ENCODE data around the gene ERGIC1. TPM values are rescaled to one million over a fixed set of nuclear protein-coding genes. Genes with fewer than 3 reads are reported as not detected.

Gene ERGIC1
- total RNA-seq, 2 donors from 2014 or later = 173 to 191 TPM

DNA sequence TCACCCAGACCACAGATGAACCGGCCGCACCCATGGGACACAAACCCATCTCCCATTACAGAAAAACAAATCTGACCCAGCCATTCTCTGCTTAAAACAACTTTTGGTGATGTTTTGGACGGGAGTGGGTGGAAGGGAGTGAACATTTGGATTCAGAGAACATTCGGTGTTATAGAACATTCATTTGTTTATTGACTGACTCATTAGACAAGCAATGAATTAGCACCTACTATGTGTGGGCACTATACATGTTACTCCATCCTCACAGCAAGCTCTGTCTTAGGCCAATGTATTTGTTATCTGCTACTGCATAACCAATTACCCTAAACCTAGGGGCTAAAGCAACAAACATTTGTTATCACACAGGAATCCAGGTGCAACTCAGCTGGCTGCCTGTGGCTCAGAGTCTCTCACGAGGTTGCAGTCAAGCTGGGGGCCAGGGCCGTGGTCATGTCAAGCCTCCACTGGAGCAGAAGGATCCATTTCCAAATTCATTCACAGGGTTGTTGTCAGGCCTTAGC is 5.1 kb upstream of the ERGIC1 start:
- no peak for DNase-seq
- H3K4me1 ChIP-seq = no peaks in the 10 kb centered on the region
- H3K27ac ChIP-seq = no peak overlapping the region
- H3K36me3 ChIP-seq = no peaks in the 10 kb centered on the region
- TF ChIP-seq, protein P1, sequence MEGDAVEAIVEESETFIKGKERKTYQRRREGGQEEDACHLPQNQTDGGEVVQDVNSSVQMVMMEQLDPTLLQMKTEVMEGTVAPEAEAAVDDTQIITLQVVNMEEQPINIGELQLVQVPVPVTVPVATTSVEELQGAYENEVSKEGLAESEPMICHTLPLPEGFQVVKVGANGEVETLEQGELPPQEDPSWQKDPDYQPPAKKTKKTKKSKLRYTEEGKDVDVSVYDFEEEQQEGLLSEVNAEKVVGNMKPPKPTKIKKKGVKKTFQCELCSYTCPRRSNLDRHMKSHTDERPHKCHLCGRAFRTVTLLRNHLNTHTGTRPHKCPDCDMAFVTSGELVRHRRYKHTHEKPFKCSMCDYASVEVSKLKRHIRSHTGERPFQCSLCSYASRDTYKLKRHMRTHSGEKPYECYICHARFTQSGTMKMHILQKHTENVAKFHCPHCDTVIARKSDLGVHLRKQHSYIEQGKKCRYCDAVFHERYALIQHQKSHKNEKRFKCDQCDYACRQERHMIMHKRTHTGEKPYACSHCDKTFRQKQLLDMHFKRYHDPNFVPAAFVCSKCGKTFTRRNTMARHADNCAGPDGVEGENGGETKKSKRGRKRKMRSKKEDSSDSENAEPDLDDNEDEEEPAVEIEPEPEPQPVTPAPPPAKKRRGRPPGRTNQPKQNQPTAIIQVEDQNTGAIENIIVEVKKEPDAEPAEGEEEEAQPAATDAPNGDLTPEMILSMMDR (IDR thresholded peaks at IDR 0.05) = no peak
- H3K9ac ChIP-seq (ENCODE audit: low read depth in 2 of 2, low read length in 2 of 2) = no peak overlapping the region
- no peaks in the 10 kb centered on the region for H3K9me3 ChIP-seq
- intact Hi-C loops (cut with DNase I) = no loop called here
- no peak overlapping the region for H3K4me3 ChIP-seq
- H3K27me3 ChIP-seq = no peaks in the 10 kb centered on the region

DNA sequence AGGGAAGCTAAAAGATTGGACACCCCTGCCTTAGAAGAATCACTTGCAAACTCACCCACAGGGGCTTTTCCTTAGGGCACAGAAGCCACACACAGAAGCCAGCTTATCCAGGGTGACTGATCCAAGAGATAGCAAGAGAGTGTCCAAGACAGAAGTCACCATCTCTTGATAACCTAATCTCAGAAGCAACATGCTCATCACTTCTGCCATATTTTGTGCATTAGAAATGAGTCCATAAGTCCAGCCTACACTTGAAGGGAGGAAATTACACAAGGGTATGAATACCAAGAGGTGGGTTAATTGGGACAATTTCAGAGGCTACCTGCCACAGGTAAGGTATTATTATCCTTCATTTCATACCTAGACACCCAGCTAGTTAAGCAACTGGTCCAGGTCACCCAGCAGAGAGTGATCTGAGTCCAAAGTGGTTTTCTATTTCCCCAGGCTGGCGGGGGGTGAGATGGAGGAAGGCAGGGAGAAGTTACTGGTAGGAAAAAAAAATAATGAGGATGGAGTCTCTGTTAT is 3.7 kb upstream of the ERGIC1 start:
- H3K27ac ChIP-seq = no peak overlapping the region
- peaks cover 4% of the 10 kb centered on the region for H3K4me1 ChIP-seq
- H3K9ac ChIP-seq (ENCODE audit: low read depth in 2 of 2, low read length in 2 of 2) = no peak overlapping the region
- TF ChIP-seq, protein P1 (IDR thresholded peaks at IDR 0.05) = no peak
- no peak overlapping the region for H3K4me3 ChIP-seq
- H3K27me3 ChIP-seq = no peaks in the 10 kb centered on the region
- intact Hi-C loops (cut with DNase I) = no loop called here
- no peaks in the 10 kb centered on the region for H3K9me3 ChIP-seq
- no peak for DNase-seq
- no peaks in the 10 kb centered on the region for H3K36me3 ChIP-seq

DNA sequence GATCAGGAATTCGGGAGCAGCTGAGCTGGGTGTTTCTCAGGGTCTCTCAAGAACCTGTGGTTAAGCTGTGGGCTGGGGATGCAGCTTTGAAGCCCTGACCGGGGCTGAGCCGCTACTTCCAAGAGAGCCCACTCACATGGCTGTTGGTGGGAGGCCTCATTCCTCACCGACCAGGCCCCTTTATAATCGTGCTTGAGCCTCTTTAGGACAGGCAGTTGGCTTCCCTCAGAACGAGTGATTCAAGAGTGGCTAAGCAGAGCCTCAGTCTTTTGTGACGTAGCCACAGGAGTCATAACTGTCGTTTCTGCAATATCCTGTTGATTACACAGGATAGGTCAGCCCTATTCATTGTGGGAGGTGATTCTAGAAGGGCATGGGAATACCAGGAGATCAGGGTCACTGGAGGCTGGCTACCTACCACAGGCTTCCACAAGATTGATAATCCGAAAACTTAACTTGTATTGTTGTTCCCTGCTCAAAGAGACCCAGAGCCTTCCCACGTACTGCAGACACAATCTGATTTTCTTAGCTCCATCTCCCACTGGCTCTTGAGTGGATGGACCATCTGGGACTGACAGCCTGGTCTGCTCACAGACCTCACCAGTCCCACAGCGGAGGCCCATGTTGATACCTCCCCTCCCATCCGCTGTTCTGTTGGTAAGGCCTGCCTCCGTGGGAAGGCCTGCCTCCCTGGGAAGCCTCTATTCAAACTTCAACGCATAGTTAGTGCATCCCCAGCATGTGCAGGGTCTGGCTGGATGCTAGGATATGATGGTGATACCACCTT is 3.0 kb upstream of the ERGIC1 start:
- Histone ChIP-seq H3K4me1 (peaks cover 6% of the 10 kb centered on the region), H3K27me3 (no peaks in the 10 kb centered on the region), H3K9me3 (no peaks in the 10 kb centered on the region), H3K36me3 (no peaks in the 10 kb centered on the region), H3K9ac (ENCODE audit: low read depth in 2 of 2, low read length in 2 of 2) (no peak overlapping the region), H3K4me3 (no peak overlapping the region), H3K27ac (no peak overlapping the region)
- intact Hi-C loops (cut with DNase I) = no loop called here
- TF ChIP-seq, protein P1 (IDR thresholded peaks at IDR 0.05) = no peak
- DNase-seq = no peak

DNA sequence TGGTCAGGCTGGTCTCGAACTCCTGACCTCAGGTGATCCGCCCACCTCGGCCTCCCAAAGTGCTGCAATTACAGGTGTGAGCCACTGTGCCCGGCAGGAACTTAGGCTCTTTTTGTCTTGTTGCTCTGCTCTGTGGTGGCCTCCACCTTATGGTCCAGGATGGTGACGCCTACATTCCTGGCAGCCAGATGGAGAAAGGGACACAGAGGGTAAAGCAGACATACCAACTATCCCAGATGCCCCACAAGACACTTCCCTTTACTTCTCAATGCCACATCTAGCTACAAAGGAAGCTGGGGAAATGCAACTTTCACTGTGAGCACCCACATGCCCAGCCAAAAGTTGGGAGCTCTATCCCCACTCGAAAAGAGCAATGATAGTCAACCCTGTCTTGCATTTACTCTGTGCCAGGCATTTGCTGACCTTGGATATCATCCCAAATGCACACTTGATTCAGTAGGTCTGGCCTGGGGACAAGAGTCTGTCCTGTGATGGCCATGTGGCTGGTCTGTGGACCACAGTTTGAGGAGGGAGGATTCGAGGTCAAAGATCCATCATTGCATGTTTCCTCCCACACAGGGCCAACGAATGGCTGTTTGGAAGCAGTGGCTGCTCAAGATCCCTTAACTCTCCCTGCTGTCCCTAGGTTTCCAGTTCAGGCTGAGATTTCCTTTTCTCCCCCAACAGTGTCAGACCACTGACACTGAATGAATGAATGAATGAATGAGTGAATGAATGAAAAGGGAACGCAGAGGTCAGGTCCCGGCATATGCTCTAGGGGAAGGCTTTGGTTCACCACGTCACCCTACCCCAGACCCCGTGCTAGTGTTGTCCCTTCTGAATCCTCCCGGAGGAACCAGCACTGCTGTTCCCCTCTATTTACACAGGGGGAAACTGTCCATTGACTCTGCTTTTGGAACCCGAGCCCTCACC is 1.4 kb upstream of the ERGIC1 start:
- DNase-seq = no peak
- Histone ChIP-seq H3K9ac (ENCODE audit: low read depth in 2 of 2, low read length in 2 of 2) (peak overlapping the region in 1 of 2 donors; percentile 55), H3K4me1 (peaks cover 20% of the 10 kb centered on the region), H3K36me3 (no peaks in the 10 kb centered on the region), H3K9me3 (no peaks in the 10 kb centered on the region), H3K27ac (no peak overlapping the region), H3K27me3 (no peaks in the 10 kb centered on the region), H3K4me3 (no peak overlapping the region)
- intact Hi-C loops (cut with DNase I) = no loop called here
- TF ChIP-seq, protein P1 (IDR thresholded peaks at IDR 0.05) = no peak

DNA sequence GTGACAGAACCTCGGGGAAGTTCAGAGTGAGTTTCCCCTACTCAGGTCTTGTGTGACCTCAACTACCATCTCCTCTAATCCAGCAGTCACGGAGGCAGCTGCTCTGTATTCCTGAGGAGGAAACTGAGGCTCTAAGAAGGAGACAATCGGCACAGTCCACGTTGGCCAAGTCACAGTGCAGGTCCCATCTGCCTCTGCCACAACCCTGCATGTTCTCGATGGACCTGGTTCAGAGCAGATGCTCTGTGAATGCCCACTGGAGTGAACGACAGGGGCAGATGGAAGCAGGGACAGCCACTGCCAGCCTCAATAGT is 722 bp upstream of the ERGIC1 start:
- no peaks in the 10 kb centered on the region for H3K27me3 ChIP-seq
- H3K27ac ChIP-seq = peak overlapping the region; percentile 86
- no peaks in the 10 kb centered on the region for H3K36me3 ChIP-seq
- no peak overlapping the region for H3K4me3 ChIP-seq
- intact Hi-C loops (cut with DNase I) = no loop called here
- TF ChIP-seq, protein P1 (IDR thresholded peaks at IDR 0.05) = no peak
- H3K9ac ChIP-seq (ENCODE audit: low read depth in 2 of 2, low read length in 2 of 2) = peak overlapping the region; percentile 55 to 80
- DNase-seq = no peak
- peaks cover 26% of the 10 kb centered on the region for H3K4me1 ChIP-seq
- no peaks in the 10 kb centered on the region for H3K9me3 ChIP-seq
